Activated CD8-positive, alpha-beta memory T cell treated with anti-CD3 and anti-CD28 coated beads for 1 hour (primary cell): ENCODE results near the gene AGAP3.

ENCODE experiments used
- DNase-seq, 2 donors: peaks; one replicate each; pipeline ENCODE4 v3.0.0-alpha.2; 2020; ENCODE audit warnings: low read depth in 1 of 2; ENCODE audit errors: extremely low read depth in 1 of 2

AGAP3 gene

DNA sequence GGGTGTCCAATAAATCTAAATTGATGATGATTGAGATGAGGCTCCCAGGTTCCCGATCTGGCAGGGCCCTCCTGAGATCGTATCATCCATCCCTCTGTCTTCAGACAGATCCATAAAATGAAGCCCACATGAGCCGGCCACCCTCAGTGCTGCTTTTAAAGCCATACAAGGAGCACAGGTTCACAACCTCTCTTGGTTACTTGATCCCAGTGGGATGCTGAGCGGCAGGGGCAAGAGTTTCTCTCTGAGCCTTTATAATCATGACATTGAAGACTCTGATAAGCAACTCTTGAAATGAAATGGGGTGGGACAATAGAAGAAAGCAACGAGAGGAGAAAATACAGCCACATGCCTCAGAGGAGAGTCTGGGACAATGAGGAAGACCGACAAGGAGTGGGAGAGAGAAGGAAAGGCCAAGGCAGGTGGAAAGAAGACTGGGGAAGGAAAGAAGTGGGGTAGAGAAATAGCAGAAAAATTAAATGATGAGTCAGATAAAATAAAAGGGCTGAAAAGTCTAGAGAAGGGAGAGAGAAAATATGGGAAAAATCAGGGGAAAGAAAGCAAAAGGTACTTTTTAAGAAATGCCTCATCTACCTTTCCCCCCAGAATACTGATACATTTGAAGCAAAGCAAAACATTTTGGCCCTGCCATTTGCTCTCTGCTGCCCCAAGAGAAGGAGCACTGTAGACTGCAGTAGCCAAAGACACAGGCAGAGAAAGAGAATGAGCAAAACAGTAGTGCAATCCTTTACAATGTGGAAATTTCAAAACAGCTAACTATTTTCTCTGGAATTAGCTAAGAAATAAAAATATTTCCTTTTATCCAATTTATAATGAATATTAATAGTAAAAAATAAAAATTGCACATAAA, 66.6 kb downstream of the AGAP3 start:
- DNase-seq, result no peak

GRCh38 chr7:151157645-151158329, 71.5 kb downstream of the AGAP3 start:
- no peak for DNase-seq

DNA sequence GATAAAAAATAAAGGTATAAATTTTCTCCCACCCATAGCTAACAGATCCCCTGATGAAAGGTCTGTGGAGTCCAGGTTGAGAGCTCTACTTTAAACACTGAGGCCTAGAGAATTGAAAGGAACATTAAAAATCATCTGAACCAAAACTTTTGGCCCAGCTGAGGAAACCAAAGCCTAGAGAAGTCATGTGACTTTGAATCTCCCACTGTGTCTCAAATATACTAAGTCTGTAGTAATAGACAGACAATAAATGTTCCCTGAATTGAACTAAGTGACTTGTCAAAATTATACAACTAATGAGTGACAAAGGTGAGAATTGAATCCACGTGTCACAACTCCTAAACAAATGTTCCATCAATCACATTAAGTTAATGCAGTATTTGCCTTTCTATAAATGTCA, 75.5 kb downstream of the AGAP3 start:
- DNase-seq, result no peak

- no peak for DNase-seq
Measured at GRCh38 chr7:151166629-151167196, 80.4 kb downstream of the AGAP3 start.

DNA sequence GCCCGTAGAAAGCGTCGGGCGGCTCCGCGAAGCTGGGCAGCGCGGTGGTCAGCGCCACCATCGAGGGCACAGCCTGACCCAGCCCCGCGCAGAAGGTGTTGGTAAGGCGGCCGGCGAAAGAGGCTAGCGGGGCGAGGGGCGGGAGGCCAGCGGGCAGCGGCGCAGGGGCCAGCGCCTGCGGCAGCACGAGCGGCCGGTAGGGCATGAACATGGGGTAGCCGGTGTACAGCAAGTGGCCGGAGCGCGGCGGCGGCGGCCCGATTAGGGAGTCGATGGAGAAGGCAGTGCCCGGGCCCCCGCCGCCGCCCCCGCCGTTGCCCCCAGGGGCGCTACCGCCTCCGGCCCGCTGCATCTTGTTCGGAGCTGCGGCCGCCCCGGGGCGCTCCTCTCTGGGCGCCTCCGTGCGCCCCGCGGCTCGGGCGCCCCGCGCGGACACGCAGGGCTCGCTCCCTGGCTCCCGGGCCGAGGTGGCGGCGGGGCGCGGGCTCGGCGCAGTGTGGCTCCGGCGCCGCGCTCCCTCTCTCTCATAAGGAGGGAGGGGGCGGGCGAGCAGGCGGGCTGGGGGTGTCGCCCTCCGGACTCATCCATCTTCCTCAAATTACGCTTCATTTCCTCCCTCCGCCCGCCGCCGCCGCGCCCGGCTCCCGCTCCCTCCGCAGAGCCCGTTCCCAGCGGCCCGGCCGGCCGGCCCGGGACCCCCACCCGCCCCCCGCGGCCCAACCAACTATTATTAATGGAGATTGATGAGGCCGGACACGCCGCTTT, 81.1 kb downstream of the AGAP3 start, which contains the start of gene GBX1:
Gene GBX1 (minus strand): TSS at position 498 of the 765 bp plus-strand sequence. CDS start 146 bp downstream, at position 352.
- no peak for DNase-seq

- DNase-seq, result peak; percentile 8 to 37
Measured at GRCh38 chr7:151168003-151168786, 81.9 kb downstream of the AGAP3 start.

DNA sequence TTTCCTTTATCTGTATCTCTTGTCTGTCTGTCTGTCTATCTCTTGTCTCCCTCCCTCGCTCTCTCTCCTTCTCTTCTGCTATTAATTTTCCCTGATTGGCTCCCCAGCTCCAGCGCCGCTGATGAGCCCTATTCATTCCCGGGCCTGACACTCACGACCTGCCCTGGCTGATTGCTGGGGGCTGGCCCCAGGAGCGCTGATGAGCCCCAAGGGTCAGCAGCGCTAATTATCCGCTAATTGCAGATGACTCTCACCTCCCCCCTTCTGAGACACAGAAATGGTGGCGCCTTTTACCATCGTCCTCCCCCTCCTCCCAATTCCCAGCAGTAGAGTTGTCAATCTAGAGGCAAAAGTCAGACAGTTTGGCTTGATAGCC, 82.5 kb downstream of the AGAP3 start:
- DNase-seq, result no peak

DNA sequence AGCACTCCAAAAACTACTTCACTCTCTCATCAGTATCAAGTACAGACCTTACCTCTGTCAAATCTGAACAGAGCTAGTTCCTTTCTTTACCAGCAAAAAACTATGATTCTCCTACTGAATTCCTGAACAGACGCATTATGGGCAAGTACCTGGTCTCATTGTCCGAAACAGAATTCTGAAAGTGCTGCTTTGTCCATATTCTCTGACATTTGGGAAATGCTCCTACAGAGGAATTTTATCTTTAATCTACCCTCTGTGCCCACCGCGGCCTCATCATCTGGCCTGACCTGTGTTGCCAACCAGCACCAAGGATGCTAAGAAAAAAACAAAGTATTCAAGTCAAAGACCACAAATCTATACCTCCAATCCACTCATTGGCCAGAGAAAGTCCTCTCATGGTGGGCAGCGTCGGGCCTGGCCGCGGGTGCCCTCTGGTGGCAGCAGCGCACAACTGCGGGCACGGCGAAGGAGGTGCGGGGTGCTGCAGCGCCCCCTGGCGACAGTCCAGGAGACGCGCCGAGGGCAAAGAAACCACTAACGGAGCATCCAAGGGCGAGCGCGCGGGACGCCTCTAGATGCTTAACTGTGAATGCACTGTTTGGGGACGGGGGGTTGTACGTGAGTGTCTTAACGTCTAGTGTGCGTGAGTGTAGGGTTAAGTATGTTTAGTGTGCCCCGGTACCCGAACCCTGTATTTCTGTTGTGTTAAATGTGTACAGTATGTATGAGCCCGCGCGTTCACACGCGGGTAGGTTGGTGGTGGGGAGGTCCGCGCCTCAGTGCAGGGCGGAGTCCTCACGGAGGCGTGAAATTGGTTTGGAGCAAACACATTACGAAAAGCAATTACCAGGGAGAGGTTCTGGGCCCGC, 86.2 kb downstream of the AGAP3 start:
- DNase-seq, result peak; percentile 45 to 73

GRCh38 chr7:151173386-151174245, 87.3 kb downstream of the AGAP3 start:
- DNase-seq, result no peak

DNA sequence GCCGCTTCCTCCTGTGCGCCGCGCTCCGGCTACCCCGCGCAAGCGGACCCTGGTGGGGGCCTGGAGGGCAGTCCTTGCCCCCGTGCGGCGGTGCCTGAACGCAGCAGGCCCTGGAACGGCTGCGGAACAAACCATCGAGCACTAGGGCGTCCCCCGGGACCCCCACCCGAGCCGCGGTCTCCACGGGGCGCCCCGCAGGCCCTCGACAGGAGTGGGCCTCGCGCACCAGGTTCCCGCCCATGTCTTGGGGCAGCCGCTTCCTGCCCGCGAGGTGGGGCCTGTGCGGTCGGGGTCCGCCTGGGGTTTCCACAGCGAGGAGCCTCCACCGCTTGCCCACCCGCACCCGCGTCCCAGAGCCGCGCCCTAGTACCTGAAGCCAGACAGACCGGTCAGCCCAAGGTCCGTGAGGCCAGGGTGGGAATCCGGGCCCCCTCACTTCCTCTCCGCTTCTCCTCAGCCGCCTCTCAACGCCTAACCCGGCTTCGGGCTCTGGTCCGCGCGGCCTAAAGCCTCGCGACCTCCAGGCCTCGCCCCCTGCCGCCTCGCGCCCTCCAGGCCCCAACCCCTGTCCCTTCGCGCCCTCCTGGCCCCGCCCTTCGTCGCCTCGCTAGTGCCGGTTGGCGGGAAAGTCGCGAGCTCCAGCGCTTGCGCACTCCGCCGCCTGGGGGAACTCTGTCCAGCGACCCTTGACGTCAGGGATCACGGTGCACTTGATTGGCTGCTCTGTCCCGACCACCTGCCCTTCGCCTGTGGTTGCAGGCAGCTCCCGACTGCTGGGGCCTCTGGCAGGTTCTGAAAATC, 88.2 kb downstream of the AGAP3 start:
- DNase-seq, result no peak

GRCh38 chr7:151175047-151175792, 88.9 kb downstream of the AGAP3 start:
- DNase-seq, result no peak

- DNase-seq, result no peak
Measured at GRCh38 chr7:151175793-151176311, 89.6 kb downstream of the AGAP3 start.

DNA sequence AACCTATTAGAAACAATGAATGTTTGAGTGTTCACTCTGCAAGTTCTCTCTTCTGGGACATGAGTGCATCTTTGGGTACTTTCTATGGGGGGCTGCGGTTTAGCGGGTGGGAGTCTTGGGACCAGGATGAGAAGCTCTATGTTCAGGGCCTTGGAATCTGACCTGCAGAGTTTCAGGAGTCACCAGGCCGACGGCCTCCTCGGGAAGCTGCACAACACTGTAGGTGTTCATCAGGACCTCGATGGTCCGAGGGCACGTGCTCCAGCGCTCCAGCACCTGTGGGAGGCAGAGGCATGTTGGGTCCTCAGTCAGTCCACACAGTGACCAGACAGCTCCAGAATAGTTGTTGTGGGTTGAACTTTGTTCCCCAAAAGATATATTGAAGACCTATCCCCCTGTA, 90.1 kb downstream of the AGAP3 start:
- no peak for DNase-seq

DNA sequence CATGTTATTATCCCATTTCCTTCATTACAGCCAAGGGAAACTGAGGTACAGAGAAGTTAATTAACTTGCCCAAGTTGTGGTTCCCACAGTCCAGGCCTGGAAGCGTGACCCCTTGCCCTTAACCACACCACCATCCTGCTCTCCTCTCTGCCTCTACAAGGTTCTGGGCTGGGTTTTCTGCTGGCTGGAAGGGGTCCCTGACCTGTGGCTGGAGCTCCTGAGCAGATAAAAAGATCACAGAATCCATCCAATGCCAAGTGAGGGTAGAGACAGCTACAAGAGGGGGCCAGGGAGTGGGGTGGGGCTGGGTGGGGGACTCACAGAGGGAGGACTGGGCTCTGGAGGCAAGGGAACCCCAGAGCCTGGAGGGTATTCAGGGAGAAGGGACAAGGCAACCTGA, 91.0 kb downstream of the AGAP3 start:
- DNase-seq, result no peak

GRCh38 chr7:151178236-151178635, 92.0 kb downstream of the AGAP3 start:
- DNase-seq, result no peak

DNA sequence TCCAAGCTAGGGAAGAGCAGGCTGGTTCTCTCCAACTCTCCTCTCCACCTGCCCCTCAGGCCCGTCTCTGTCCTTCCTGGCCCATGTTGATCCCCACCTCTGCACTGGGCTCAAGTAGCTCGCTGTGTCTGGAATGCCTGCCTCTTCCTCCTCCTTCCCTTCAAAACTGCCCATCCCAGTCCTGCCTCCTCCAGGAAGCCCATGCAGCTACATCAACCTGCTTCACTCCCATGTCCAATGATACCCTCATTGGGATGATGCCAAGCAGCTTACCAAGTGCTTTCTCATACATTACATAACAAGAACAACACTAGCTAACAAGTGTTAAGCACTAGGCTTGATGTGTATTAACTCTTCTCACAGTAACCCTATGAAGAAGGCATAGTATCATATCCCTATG, 92.6 kb downstream of the AGAP3 start:
- no peak for DNase-seq
